CD4-positive, alpha-beta T cell treated with Interleukin-21 for 1 hour (primary cell): Measurements from ENCODE around the gene SACM1L.

ENCODE experiments used
- DNase-seq: peaks from one replicate; pipeline ENCODE4 v3.0.0-alpha.2; 2020

Gene SACM1L

DNA sequence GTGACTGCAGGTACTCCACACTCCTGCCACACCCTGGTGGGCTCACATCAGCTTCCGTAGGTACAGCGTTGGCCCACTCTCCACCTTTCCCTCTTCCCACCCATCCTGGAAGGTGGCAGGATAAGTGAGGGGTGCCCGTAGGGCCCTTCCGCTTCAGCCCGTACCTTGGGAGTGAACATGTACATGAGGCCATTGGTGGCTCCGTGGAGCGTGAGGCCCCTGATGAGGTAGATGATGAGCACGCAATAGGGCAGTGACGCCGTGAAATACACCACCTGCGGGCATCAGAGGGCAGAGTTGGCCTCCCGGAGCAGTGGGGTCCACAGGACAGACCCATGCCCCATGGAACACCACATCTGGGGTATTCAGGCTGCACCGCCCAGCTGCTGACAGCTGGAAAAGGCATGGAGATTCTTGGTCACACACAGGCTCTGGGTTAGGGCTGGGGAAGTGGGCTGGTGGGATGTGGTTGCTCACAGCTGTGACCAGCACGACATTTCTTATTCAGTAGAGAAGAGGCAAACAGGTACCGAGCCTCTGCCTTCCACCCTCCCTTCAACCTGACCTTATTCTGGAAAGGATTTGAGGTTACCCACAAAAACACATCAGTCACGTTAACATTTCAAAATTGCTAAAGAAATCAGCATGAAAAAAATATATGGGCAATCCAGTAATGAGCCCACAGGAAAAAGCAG is 83.3 kb downstream of the SACM1L start:
- no peak for DNase-seq

GRCh38 chr3:45773072-45773471 is 83.9 kb downstream of the SACM1L start:
- DNase-seq: no peak

DNA sequence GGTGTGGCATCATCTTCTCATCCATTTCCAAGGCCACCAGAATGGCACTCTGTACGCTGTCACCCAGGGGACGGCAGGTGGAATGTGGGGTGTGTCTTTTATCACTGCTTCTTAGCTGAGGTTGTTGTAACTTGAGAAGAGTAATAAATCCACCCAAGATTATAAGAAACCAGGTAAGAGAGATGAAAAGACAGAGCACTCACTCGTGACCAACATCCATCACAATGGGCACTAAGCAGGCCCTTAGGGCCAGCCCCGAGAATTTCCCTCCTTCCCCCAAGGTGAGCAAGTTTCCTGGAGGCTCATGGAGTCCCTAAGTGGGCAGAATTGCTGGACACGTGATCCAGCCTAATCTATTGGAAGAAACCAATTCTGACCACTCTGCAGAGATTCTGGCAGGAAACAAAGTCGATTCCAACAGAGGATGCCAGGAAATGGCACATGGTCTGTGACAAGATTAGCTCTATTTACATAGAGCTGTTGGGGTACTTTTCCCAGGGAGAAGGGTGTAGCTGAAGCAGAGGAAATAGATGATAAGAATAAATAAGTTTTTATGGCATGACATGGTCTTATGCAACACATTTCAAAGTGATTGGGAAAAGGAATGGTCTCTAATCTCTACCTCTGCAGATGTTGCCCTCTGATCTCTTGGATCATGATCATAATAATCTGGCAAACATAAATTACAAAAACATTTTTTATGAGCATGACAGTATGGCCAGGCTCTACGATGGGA is 84.7 kb downstream of the SACM1L start:
- DNase-seq: no peak

GRCh38 chr3:45774581-45775521 is 85.7 kb downstream of the SACM1L start:
- no peak for DNase-seq

GRCh38 chr3:45775571-45776300 is 86.5 kb downstream of the SACM1L start:
- no peak for DNase-seq

DNA sequence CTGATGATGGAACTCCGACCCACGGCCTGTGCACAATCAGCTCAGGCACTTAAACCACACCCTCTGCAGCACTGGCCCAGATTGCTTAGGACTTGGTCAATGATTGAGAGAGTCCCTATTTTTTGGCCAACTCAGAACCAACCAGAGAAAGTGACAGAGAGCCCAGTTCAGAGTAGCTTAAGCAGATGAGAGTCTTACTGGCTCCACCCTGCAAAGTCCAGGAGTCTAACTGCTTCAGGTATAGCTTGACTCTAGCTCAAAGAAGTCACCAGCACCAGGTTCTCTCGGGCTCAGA is 87.1 kb downstream of the SACM1L start:
- no peak for DNase-seq

- DNase-seq: no peak
These were observed 87.4 kb downstream of the SACM1L start for GRCh38 chr3:45776611-45777010.

GRCh38 chr3:45777111-45777745 is 88.0 kb downstream of the SACM1L start:
- no peak for DNase-seq

DNA sequence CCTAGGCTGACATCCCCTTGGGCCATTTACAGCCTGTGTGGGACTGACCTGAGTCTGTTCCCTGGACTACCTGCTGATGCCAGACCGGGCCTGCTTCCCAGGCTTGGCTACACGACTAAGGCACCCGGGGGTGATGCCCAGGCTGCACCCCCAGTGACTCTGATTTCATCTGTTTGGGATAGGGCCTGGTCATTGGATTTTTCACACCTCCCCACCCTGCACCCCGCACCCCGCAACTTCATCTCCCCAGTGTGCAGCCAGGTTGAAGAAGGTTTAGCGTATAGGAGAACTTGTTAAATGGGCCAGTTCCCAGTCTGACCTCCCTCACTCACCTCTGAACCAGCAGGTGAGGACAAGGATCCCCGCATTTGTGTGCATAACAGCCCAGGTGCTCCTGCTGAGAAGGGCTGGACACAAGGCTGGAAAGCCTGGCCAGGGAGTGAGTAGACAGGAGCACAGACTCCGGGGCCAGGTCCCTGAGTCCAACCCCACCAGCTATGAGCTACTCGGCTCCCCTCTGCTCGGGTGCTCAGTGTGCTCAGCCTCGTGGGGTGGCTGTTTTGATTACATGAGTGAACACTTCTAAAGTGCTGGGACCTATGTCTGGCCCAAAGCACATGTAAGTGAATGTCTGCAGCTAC is 88.7 kb downstream of the SACM1L start:
- DNase-seq: no peak

- DNase-seq: no peak
These were observed 89.6 kb downstream of the SACM1L start for GRCh38 chr3:45778761-45779201.

DNA sequence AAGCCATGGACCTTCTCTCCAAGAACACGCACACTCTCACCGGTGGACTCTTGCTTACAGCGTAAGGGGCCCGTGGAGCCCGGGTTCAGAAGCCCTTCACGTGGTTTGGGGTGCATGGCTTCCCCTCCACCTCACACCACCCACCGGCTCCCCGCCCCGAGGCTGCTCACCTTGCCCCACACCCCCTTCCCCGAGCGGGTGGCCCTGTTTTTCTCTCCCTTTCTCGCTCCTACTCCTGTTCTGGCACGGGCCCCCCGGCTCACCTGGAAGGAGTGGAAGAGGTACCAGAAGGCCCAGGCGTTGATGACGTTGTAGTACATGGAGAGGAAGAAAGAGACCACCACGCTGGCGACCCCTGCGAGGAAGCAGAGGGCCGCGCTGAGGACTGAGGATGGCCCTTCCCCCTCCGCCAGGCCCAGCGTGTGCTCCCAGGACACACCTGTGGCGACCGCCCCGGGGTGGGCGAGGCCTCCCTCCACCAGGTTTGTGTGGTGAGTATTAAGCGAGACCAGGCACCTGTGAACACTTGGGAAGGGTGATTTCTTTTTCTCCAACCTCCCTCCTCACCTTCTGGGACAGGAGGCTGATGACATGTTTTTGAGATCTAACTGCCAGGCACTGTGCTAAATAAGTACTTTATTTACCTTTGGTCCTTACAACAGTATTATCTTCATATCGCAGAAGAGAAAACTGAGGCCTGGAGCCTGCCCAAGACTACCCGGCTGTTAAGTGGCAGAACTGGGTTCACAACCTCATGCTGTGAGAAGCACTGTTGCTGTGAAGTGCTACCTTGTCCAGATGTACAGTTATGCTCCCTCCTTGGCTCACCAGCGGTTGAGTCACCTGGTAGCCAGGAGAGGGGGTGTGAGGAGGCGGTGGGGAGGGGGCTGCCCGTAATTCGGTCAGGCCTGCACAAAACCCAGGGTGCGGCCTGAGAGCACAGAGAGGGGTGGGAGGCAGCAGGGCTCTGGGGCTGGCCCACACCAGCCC is 90.8 kb downstream of the SACM1L start:
- no peak for DNase-seq

DNA sequence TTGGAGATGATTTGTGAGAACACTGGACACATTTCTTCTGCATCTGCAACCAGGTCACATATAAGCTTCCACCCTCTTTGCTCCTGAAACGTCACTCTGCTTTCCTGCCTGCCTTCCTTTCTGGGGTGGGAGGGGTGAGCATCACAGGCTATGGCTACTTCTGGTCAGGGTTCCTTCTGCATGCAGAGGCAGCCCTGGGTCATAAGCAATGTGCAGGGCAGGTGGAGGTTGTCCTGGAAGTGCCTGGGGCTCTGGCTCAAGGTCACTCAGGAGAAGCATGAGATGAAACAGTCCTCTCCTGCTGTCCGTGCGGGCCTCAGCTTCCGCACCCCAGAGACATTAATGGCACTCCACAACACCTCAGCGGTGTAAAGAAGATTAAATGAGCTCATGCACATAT is 92.1 kb downstream of the SACM1L start:
- no peak for DNase-seq

GRCh38 chr3:45781841-45782240 is 92.6 kb downstream of the SACM1L start:
- DNase-seq: no peak

- no peak for DNase-seq
These were observed 93.2 kb downstream of the SACM1L start for GRCh38 chr3:45782381-45782780.

DNA sequence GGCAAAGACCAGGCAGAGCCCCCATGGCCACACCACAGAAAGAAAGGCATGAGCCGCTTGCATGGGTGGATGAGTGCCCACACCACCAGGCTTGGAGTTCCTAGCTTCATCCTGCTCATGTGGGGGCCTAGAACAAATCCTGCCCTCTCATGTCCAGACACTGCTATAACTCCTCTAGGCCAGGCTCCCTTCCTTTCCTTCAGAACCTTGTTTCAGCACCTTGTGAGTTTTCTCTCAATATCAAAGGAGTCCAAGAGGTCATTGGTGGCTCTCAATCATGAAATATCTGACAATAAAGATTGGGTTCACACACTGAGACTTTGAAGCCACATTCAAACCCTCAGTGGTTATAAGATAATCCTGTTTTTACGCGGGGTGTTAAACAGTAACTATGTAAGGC is 94.5 kb downstream of the SACM1L start:
- DNase-seq: no peak

DNA sequence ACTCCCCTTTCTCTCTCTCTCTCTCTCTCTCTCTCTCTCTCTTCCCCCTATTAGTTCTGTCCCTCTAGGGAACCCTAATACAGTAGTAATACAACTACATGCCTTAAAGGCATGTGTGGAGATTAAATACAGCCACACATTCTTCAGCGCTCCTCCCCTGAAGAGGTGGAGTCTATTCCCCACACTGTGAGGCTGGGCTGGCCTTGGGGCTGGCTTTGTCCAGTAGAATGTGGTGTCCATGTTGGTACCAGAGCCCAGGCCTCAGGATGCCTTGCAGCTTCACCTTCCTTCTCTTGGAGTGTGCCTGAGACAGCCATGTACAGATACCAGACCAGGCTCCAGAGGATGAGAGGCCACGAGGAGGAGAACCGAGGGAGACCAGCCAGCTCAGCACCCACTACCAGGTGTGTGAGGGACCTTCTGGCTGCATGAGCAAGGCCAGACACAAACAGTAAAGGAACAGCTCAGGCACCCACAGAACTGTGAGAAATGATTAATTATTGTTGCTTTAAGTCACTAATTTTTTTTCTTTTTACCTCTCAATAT is 96.5 kb downstream of the SACM1L start:
- DNase-seq: no peak

GRCh38 chr3:45786801-45787495 is 97.8 kb downstream of the SACM1L start:
- no peak for DNase-seq

DNA sequence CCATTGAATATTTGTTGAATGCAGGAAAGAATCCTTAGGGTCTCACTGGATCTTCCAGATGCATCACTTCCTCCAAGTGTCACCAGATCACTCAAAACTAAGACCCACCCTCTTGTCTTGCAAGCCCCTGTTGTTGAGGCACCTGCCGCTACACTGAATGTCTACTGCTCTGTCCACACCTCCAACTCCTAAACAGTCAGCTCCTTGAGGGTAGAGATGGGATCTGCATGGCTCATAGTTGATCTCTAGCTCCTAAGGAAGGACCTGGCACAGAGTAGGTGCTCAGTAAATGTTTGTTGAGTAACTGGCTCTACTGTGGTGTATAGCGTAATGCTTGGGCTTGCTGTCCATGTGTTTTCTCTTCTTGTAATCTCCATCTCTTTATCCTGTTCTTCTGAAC is 98.4 kb downstream of the SACM1L start:
- no peak for DNase-seq

- no peak for DNase-seq
These were observed 100.1 kb downstream of the SACM1L start for GRCh38 chr3:45789235-45789812.
